GM12892 (cell line): Measurements from ENCODE around the gene POP7.

Source experiments
- POLR2A ChIP-seq: IDR thresholded peaks from 2 replicates; pipeline ENCODE4 v1.6.1; 2011; ENCODE audit warnings: low read depth, low read length, control low read depth
- TAF1 ChIP-seq: IDR thresholded peaks from 2 replicates; pipeline ENCODE4 v1.6.1; 2011; ENCODE audit warnings: low read depth, mild to moderate bottlenecking, control low read depth, low read length, borderline replicate concordance

DNA sequence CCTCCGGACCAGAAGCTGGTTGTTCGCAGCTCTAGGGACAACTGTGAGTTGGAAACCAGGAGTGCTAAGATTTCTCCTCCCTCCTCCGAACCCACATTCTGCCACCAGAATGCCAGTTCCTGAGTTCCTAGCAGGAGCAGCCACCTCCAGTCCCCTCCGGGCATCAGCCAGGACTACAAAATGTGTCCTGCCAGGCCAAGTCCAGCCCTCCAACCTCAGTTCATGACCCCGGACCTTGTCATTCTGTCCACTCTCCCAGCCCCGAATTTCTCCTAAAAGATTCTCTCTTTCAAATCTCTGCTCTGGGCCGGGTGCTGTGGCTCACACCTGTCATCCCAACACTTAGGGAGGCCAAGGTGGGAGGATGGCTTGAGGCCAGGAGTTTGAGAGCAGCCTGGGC is 29.8 kb downstream of the POP7 start:
- TF ChIP-seq POLR2A, result no peak
- no peak for TF ChIP-seq TAF1
